ENCODE results near the gene MMP28.

MMP28 gene

GRCh38 chr17:35742496-35742895, 52.9 kb downstream of the MMP28 start:
- DNase-seq: no peak

- no peak for DNase-seq
Measured at GRCh38 chr17:35740997-35741931, 54.2 kb downstream of the MMP28 start.

DNA sequence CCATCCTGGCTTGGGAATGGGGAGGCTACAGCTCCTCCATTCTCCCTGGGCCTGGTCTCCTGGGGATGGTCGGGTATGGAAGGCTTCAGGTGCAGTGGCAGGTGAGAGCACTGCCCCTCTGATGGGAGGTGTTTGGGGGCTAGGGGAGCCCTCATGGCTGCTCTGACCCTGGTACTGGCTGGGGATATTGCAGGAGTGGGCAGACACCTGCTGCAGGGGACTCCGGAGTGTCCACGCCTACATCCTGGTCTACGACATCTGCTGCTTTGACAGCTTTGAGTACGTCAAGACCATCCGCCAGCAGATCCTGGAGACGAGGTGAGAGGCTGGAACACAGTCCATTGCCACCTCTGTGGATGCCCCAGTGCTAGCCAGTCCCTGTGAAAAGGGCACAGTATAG, 55.2 kb downstream of the MMP28 start:
- DNase-seq: no peak

- no peak for DNase-seq
Measured at GRCh38 chr17:35738519-35739133, 56.8 kb downstream of the MMP28 start.

- DNase-seq: no peak
Measured at GRCh38 chr17:35736236-35736635, 59.2 kb downstream of the MMP28 start.

DNA sequence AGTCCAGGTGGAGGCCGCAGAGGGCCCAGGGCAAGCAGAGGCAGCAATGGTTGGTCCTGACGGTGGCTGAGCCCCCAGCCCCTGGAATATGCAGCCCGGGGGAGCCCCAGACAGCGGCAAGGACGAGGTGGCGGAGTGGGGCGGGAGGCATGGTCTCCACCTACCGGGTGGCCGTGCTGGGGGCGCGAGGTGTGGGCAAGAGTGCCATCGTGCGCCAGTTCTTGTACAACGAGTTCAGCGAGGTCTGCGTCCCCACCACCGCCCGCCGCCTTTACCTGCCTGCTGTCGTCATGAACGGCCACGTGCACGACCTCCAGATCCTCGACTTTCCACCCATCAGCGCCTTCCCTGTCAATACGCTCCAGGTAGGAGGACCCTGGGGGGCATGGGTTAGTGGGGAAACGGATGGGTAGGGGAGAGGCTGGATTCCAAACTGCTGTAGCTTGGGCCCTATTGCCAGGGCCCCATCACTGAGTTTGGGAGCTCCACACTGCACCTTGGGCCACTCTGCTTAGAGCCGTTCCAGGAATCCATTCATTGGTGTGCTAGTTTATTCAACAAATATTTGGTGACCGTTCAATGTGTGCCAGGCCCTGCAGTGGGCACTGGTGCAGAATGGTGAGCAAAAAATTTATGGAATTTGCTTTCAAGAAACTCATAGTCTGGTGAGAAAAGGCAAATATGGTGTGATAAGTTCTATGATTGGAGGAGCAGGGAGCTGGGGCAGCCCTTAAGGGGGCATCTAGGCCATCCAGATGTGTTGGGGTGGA, 60.2 kb downstream of the MMP28 start:
- DNase-seq: no peak

DNA sequence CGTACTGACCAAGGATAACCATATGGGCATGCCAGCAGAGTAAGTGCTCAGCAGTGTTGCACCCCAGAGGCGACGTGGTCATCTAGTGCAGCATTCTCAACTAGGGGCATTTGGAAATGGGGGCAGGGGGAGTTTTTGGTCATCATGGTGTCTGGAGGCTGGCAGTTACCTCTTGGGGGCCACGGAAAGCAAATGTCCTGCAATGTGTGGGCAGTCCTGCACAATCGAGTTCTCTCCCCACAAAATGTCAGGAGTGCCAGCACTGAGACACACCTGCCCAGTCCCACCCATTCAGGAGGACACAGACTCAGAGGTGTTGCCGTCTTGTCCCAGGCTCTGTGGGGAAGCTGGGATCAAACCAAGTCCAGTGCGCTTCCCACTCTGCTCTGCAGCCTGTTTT, 61.0 kb downstream of the MMP28 start:
- no peak for DNase-seq

- no peak for DNase-seq
Measured at GRCh38 chr17:35733366-35733765, 62.1 kb downstream of the MMP28 start.

GRCh38 chr17:35732806-35733136, 62.7 kb downstream of the MMP28 start:
- DNase-seq: no peak

DNA sequence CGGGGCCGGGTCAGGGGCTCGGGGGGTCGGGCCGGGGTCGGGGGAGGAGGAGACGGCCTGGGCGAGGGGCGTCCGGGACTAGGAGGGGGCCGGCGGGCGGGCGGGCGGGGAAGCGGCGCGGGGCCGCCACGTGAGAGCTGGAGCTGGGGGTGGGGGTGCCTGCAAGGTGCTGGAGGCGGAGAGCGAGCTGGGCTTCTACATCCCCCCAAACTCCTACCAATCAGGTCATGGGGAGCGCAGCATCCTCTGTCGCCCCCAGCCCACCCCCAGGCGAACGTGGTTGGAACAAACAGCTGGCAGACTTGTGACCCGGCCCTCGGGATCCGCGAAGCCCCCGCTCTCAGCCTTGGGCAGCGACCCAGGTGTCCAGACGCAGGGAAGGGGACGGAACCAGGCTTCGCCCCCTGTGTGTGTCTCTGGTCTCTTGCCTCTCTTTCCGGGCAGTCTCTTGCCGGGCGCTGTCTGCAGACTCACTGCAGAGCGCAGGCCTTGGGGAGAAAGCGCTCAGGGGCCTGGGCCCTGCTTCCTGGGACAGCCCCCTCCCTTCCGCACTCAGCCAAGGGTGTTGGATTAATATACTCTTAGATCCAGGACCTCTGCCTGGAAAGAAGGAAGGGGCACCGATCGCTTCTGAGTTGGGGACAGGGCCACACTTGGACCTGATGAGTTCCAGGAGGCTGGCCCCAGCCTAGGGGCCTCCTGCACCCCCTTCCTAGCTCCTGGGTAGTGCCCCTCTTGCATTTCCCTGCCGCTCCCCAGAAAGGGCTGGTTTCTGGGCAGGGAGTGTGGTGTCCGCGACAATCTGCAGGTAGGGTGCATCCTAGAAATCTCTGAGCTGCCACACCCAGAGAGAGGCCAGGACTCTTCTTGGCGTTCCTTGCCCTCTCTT, 63.3 kb downstream of the MMP28 start:
- DNase-seq: no peak

GRCh38 chr17:35731239-35731916, 64.1 kb downstream of the MMP28 start, which contains the start of gene RASL10B:
Gene RASL10B (plus strand): TSS chr17:35731639. CDS start chr17:35735185, 3,546 bp downstream.
- peak; percentile 58 to 61 for DNase-seq

DNA sequence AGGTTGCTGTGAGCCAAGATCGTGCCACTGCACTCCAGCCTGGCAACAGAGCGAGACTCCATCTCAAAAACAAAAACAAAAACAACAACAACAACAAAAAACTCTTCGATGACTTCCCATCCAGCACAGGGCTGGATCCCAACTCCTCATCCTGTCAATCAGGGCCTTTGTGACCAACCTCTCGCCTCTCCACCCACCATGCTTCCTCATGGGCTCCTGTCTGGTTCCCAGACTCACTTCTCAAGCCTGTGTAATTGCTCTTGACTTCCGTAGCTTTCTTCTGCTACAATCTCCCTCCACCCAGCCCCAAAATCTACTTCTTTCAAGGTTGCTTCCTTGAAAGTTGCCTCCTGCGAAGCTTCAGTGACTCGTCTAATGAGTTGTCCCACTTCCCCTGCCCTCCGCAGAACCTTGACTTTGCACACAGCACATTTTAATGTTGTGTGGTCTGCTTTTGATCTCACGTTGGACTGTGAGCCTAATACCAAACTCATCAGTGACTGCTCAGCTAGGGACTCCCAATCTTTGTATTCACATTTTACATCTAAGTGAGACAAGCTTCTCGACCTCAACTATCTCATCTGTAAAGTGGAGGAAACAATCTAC, 64.9 kb downstream of the MMP28 start:
- DNase-seq: no peak

DNA sequence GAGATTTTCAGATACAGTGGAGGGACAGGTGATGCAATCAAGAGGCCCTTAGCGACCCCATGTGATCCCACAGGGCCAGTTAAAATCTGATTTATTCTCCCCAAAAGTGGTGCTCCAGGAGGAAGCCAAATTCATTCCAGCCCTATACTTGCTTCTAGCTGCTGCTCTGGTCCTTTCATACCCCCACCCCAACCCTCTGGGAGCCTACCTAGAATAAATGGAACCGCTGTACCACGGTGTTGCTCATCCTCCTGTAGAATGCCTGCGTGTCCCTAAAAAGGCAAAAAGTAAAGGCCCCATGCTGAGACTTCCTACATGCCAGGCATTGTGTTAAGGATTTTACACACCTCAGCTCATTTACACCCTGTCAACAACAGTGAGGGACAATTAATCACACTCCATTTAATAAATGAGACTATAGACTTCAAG, 66.0 kb downstream of the MMP28 start:
- DNase-seq: no peak

DNA sequence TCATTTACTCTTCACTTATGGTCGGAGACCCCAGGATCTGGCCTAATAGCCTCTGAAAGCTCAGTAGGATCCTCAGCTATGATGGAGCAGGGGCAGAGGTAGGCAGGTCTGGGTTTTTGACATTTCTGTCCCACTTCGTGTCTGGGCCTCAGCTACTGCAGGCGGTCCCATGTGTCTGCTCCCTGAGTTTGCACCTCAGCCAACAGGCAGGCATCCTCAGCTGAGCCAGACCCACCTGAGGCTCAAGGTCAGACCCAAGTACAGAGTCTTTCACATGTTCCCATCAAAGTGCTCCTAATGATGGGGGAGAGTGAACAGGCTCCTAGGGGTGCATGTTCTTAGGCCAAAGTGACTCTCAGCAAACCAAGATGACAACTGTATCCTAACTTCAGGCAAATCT, 66.9 kb downstream of the MMP28 start:
- DNase-seq: no peak

GRCh38 chr17:35727635-35728034, 67.8 kb downstream of the MMP28 start:
- no peak for DNase-seq

- DNase-seq: no peak
Measured at GRCh38 chr17:35726953-35727460, 68.4 kb downstream of the MMP28 start.

GRCh38 chr17:35726127-35726952, 69.1 kb downstream of the MMP28 start:
- DNase-seq: no peak

GRCh38 chr17:35725802-35726126, 69.7 kb downstream of the MMP28 start:
- no peak for DNase-seq

GRCh38 chr17:35725058-35725457, 70.4 kb downstream of the MMP28 start:
- DNase-seq: no peak

DNA sequence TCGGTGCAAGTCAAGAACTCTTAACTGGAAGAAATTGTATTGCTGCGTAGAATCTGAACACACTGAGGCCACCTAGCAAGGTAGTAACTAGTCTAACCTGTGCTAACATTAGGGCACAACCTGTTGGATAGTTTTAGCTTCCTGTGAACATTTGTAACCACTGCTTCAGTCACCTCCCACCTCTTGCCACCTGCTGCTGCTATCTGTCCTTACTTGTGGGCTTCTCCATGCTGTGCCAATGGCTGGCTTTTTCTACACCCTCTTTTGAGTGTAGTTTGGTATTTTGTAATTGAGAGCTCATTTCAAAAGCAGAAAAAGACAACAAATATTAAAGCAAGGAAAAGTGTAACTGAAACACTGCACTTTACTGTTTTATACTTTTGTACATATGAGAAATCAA, 71.7 kb downstream of the MMP28 start:
- DNase-seq: no peak
